A673 (cell line): ENCODE measurements around the gene NCKAP1. TPM values are rescaled to one million over a fixed set of nuclear protein-coding genes. Genes with fewer than 3 reads are reported as not detected.

Source experiments
- BruUV-seq: library from RNA; stranded (reverse); fragments of 400-500 nt; replicated peaks from 2 replicates; lab custom pipeline; 2021; lab: Mats Ljungman, UMichigan
- CTCF ChIA-PET: fragments of 300-600 bp; sonication (Branson Sonifier 250); formaldehyde crosslinking; loops from one replicate; lab custom pipeline; 2022; ENCODE audit warnings: antibody characterized with exemption; lab: Charles Lee
- POLR2A ChIA-PET: fragments of 300-600 bp; sonication (Branson Sonifier 250); formaldehyde crosslinking; loops from one replicate; lab custom pipeline; 2022; ENCODE audit warnings: antibody characterized with exemption; ENCODE audit not compliant: low non-redundant PET; lab: Charles Lee
- DNase-seq: peaks from one replicate; pipeline ENCODE4 v3.0.0-alpha.2; 2015; ENCODE audit warnings: low spot score
- H3K27ac ChIP-seq: fragments of 200-600 bp; sonication (generic); 2 replicates; pipeline ENCODE4 v1.5.1; 2016; ENCODE audit warnings: mixed run types, low read depth, mild to moderate bottlenecking, mixed read lengths, antibody characterized with exemption, low read length; ENCODE audit not compliant: poor library complexity, severe bottlenecking
- H3K27me3 ChIP-seq: fragments of 200-600 bp; sonication (generic); replicated peaks from 2 replicates; pipeline ENCODE4 v1.6.1; 2017; ENCODE audit warnings: mixed run types, low read depth, mild to moderate bottlenecking, mixed read lengths, antibody characterized with exemption, low read length; ENCODE audit not compliant: insufficient read depth, poor library complexity
- H3K36me3 ChIP-seq: fragments of 200-600 bp; sonication (generic); 2 replicates; pipeline ENCODE4 v1.6.1; 2016; ENCODE audit warnings: mixed run types, mild to moderate bottlenecking, mixed read lengths, antibody characterized with exemption, low read length; ENCODE audit not compliant: insufficient read depth, poor library complexity, severe bottlenecking
- H3K4me1 ChIP-seq: fragments of 200-600 bp; sonication (generic); 2 replicates; pipeline ENCODE4 v1.6.1; 2017; ENCODE audit warnings: mixed run types, mild to moderate bottlenecking, mixed read lengths, antibody characterized with exemption, low read length; ENCODE audit not compliant: insufficient read depth, poor library complexity, severe bottlenecking
- H3K4me3 ChIP-seq: fragments of 200-600 bp; sonication (generic); 2 replicates; pipeline ENCODE4 v1.5.1; 2016; ENCODE audit warnings: low read depth, mixed run types, mild to moderate bottlenecking, mixed read lengths, low read length; ENCODE audit not compliant: poor library complexity, severe bottlenecking
- H3K9me3 ChIP-seq: fragments of 200-600 bp; sonication (generic); 2 replicates; pipeline ENCODE4 v1.6.1; 2016; ENCODE audit warnings: mixed run types, low read depth, mild to moderate bottlenecking, mixed read lengths, antibody characterized with exemption, low read length; ENCODE audit not compliant: poor library complexity, severe bottlenecking
- EZH2 ChIP-seq: fragments of 200-600 bp; sonication (generic); IDR thresholded peaks from 2 replicates; pipeline ENCODE4 v1.6.1; 2017; ENCODE audit warnings: borderline replicate concordance, low read depth, mild to moderate bottlenecking, mixed read lengths, antibody characterized with exemption, low read length; ENCODE audit not compliant: poor library complexity, severe bottlenecking
- intact Hi-C: fragments of 100-400 bp; cut with micrococcal nuclease; formaldehyde crosslinking; loops from one replicate; pipeline ENCODE4 v1.10.0; 2022; ENCODE audit not compliant: unreplicated experiment
- total RNA-seq: library from RNA; stranded (reverse); gene quantifications from 2 replicates; pipeline ENCODE4 v1.2.3, GENCODE V29; 2021
- TF ChIP-seq, protein P1 (sequence below): fragments of 300-800, 200-600 bp; sonication (generic); conservative IDR thresholded peaks from 2 replicates; pipeline ENCODE4 v1.5.1; 2017; ENCODE audit warnings: low read depth, mild to moderate bottlenecking, antibody characterized with exemption, low read length, moderate library complexity, mixed read lengths

Gene NCKAP1
- total RNA-seq, 1 experiment from 2014 or later, result 153 TPM

- BruUV-seq, result no TSS peak
- intact Hi-C loops, result no loop called here
- Histone ChIP-seq H3K9me3 (no peaks in the 10 kb centered on the region), H3K27ac (no peak overlapping the region), H3K36me3 (peaks cover 36% of the 10 kb centered on the region), H3K27me3 (no peaks in the 10 kb centered on the region), H3K4me1 (peaks cover 57% of the 10 kb centered on the region), H3K4me3 (no peak overlapping the region)
- no peak for DNase-seq
- no peak for TF ChIP-seq EZH2
- TF ChIP-seq, protein P1, sequence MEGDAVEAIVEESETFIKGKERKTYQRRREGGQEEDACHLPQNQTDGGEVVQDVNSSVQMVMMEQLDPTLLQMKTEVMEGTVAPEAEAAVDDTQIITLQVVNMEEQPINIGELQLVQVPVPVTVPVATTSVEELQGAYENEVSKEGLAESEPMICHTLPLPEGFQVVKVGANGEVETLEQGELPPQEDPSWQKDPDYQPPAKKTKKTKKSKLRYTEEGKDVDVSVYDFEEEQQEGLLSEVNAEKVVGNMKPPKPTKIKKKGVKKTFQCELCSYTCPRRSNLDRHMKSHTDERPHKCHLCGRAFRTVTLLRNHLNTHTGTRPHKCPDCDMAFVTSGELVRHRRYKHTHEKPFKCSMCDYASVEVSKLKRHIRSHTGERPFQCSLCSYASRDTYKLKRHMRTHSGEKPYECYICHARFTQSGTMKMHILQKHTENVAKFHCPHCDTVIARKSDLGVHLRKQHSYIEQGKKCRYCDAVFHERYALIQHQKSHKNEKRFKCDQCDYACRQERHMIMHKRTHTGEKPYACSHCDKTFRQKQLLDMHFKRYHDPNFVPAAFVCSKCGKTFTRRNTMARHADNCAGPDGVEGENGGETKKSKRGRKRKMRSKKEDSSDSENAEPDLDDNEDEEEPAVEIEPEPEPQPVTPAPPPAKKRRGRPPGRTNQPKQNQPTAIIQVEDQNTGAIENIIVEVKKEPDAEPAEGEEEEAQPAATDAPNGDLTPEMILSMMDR, result no peak
- POLR2A ChIA-PET, result no interaction called here
- CTCF ChIA-PET, result no interaction called here
These were observed 119.2 kb downstream of the NCKAP1 start for GRCh38 chr2:182918961-182919652.

GRCh38 chr2:182917924-182918323, 120.3 kb downstream of the NCKAP1 start:
- Histone ChIP-seq H3K4me1 (peaks cover 63% of the 10 kb centered on the region), H3K27me3 (no peaks in the 10 kb centered on the region), H3K4me3 (no peak overlapping the region), H3K27ac (peak overlapping the region; percentile 49), H3K9me3 (no peaks in the 10 kb centered on the region), H3K36me3 (peaks cover 24% of the 10 kb centered on the region)
- POLR2A ChIA-PET, result interaction anchor here (0.7 kb wide), 1 partner anchor 155 kb away, joined by 3 read pairs; no protein-coding TSS in a partner anchor
- CTCF ChIA-PET, result no interaction called here
- no peak for DNase-seq
- intact Hi-C loops, result no loop called here
- no TSS peak for BruUV-seq
- TF ChIP-seq, protein P1, result no peak
- TF ChIP-seq EZH2, result no peak

GRCh38 chr2:182916417-182916816, 121.8 kb downstream of the NCKAP1 start:
- H3K4me3 ChIP-seq, result no peak overlapping the region
- intact Hi-C loops, result no loop called here
- DNase-seq, result no peak
- no peaks in the 10 kb centered on the region for H3K27me3 ChIP-seq
- ChIA-PET CTCF (interaction anchor here (0.6 to 0.7 kb wide), 2 partner anchors 149 to 338 kb away, joined by 3 to 6 read pairs; no protein-coding TSS in a partner anchor), POLR2A (interaction anchor here (0.5 kb wide), 1 partner anchor 65 kb away, joined by 4 read pairs; no protein-coding TSS in a partner anchor)
- no TSS peak for BruUV-seq
- peaks cover 75% of the 10 kb centered on the region for H3K4me1 ChIP-seq
- peak overlapping the region; percentile 93 for H3K27ac ChIP-seq
- peaks cover 12% of the 10 kb centered on the region for H3K36me3 ChIP-seq
- H3K9me3 ChIP-seq, result no peaks in the 10 kb centered on the region
- TF ChIP-seq, protein P1, result no peak
- no peak for TF ChIP-seq EZH2
